Uterus (tissue), 4 donors: ENCODE results near the gene MST1. TPM values are rescaled to one million over a fixed set of nuclear protein-coding genes. Genes with fewer than 3 reads are reported as not detected.

Experiments
- DNase-seq, 2 donors: peaks; one replicate each; pipeline ENCODE4 v3.0.0-alpha.2; 2019 to 2020
- H3K27ac ChIP-seq, 2 donors: fragments of 200-600 bp; sonication (generic); 1 replicate in 1 of 2; 2 replicates in 1 of 2; pipeline ENCODE4 v1.5.1; 2016 to 2018
- H3K27me3 ChIP-seq, 2 donors: fragments of 200-600 bp; sonication (generic); one replicate each; pipeline ENCODE4 v1.5.1; 2018 to 2019; ENCODE audit warnings: control low read depth in 1 of 2
- H3K36me3 ChIP-seq, 2 donors: fragments of 200-600 bp; sonication (generic); one replicate each; pipeline ENCODE4 v1.5.1; 2019; ENCODE audit warnings: control low read depth in 1 of 2
- H3K4me1 ChIP-seq, 2 donors: fragments of 200-600 bp; sonication (generic); one replicate each; pipeline ENCODE4 v1.5.1; 2018 to 2019; ENCODE audit warnings: control low read depth in 1 of 2
- H3K4me3 ChIP-seq, 2 donors: fragments of 200-600 bp; sonication (generic); 1 replicate in 1 of 2; 2 replicates in 1 of 2; pipeline ENCODE4 v1.5.1; 2018 to 2019; ENCODE audit warnings: mild to moderate bottlenecking in 1 of 2
- H3K9me3 ChIP-seq, 2 donors: fragments of 200-600 bp; sonication (generic); one replicate each; pipeline ENCODE4 v1.5.1; 2019; ENCODE audit warnings: control low read depth in 1 of 2
- CTCF ChIP-seq, 4 experiments: fragments of 200-600 bp in 2 of 4; fragments of 450-650 bp in 2 of 4; sonication (generic) in 2 of 4; IDR thresholded peaks; one replicate each; pipeline ENCODE4 v1.5.1; 2016 to 2019; ENCODE audit warnings: antibody characterized with exemption in 4 of 4, mild to moderate bottlenecking in 2 of 4, moderate library complexity in 1 of 4
- POLR2A ChIP-seq, 2 donors: fragments of 450-650 bp; IDR thresholded peaks; one replicate each; pipeline ENCODE4 v1.6.1; 2016; ENCODE audit warnings: antibody characterized with exemption in 2 of 2, mild to moderate bottlenecking in 1 of 2, moderate library complexity in 1 of 2
- intact Hi-C: fragments of 100-400 bp; cut with DNase I; formaldehyde crosslinking; loops from one replicate; pipeline ENCODE4 v1.15.1; 2023; ENCODE audit warnings: low total_unique reads
- total RNA-seq, 4 donors: library from RNA; depleted of rRNA in 3 of 4; stranded (reverse); fragments of >200 nt in 3 of 4; gene quantifications; one replicate each; pipeline versions ENCODE4 v1.1.0 to v1.2.4, GENCODE V29; 2014 to 2023
- donor health status: DM: yes; HTN: yes; CAD: no.

The MST1 gene
- total RNA-seq, 4 donors from 2014 or later, result 5.1 to 11.5 (median 10.4) TPM; not detected in 1

DNA sequence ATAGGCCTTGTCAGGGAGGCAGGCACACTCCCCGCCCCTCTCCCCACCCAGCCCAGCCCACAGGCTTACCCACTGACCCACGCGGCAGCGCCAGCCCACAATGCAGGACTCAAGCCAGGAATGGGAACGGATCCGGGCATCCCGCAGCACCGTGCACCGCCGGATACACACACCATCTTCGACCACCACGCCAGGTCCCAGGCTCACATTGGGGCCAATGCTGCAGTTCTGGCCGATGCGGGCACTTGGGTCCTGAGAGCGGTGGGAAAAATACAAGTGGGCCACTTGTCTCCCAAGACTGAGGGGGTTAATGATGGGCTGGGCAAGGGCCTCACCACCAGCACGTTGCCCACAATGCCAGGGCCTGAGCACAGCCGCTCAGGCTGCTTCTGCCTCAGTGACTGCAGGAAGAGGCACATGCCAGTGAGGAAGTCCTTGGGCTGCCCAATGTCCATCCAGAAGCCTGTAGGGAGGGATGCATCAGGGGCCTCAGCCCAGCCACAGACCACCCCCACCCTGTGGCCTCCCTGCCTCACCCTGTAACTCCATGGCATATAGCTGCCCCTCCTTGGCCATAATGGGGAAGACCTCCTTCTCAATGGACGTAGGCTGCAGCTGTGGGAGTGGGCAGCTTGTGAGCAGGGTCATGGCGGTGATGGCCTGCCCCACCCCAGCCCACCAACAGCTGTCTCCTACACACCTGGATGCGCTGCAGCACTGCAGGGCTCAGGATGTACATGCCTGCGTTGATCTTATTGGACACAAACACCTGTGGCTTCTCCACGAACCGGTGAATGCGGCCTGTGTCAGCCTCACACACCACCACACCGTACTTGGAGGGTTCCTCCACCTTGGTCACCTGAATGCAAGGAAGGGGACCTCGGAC lies 32.9 kb upstream of the MST1 start:
- Histone ChIP-seq H3K27me3 (no peaks in the 10 kb centered on the region), H3K4me3 (no peak overlapping the region), H3K36me3 (no peaks in the 10 kb centered on the region), H3K27ac (peak overlapping the region in 1 of 2 donors; percentile 10), H3K9me3 (no peaks in the 10 kb centered on the region), H3K4me1 (peaks cover 0 to 16% of the 10 kb centered on the region in 2 donors)
- peak; percentile 20 to 22 for DNase-seq
- TF ChIP-seq CTCF (IDR thresholded peaks at IDR 0.05) (no peak), POLR2A (IDR thresholded peaks at IDR 0.05) (no peak)
- intact Hi-C loops, result no loop called here

GRCh38 chr3:49721596-49721895 lies 32.3 kb upstream of the MST1 start:
- DNase-seq, result no peak
- no peak overlapping the region for H3K27ac ChIP-seq
- no peaks in the 10 kb centered on the region for H3K9me3 ChIP-seq
- no peaks in the 10 kb centered on the region for H3K36me3 ChIP-seq
- intact Hi-C loops, result no loop called here
- TF ChIP-seq POLR2A (IDR thresholded peaks at IDR 0.05) (no peak), CTCF (IDR thresholded peaks at IDR 0.05) (no peak)
- H3K27me3 ChIP-seq, result no peaks in the 10 kb centered on the region
- peaks cover 0 to 16% of the 10 kb centered on the region in 2 donors for H3K4me1 ChIP-seq
- H3K4me3 ChIP-seq, result no peak overlapping the region

DNA sequence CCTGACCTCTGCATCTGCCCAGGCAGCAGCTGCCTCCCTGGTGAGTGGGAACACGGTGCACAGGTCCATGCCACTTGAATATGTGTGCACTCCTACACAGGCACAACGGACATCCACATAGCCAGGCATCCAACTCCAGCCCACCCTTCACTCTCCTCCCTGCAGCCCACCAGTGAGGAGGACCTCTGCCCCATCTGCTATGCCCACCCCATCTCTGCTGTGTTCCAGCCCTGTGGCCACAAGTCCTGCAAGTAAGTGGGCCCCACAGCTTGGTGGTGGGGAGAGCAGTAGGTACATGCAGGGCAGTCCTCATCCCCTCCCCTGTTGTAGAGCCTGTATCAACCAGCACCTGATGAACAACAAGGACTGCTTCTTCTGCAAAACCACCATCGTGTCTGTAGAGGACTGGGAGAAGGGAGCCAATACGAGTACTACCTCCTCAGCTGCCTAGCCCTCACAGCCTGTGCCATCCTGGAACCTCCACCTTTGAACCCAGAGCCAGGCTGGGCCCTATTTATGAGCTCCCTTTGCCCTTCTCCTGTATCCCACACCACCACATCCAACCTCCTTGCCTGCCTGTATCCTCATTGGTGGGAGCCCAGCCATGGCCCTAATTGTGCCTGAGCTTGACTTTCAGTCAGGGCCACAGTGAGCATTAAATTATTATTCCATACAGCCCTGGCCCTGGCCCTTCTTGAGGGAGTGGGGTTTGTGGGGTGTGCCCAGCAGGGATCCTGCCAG lies 31.8 kb upstream of the MST1 start:
- intact Hi-C loops, result no loop called here
- Histone ChIP-seq H3K4me3 (no peak overlapping the region), H3K27ac (no peak overlapping the region), H3K27me3 (no peaks in the 10 kb centered on the region), H3K4me1 (peaks cover 0 to 16% of the 10 kb centered on the region in 2 donors), H3K9me3 (no peaks in the 10 kb centered on the region), H3K36me3 (no peaks in the 10 kb centered on the region)
- no peak for TF ChIP-seq CTCF (IDR thresholded peaks at IDR 0.05)
- TF ChIP-seq POLR2A (IDR thresholded peaks at IDR 0.05), result no peak
- peak in 1 of 2 donors; percentile 17 for DNase-seq

GRCh38 chr3:49719214-49719884 lies 30.1 kb upstream of the MST1 start, which contains the start of gene AMIGO3:
Gene AMIGO3 (minus strand): TSS chr3:49719684. CDS start chr3:49719465, 219 bp downstream.
- Histone ChIP-seq H3K27me3 (no peaks in the 10 kb centered on the region), H3K4me1 (peaks cover 0 to 15% of the 10 kb centered on the region in 2 donors)

More at GRCh38 chr3:49719214-49719884, 30.1 kb upstream of the MST1 start, which contains the start of gene AMIGO3:
- H3K27ac ChIP-seq, result peak within 1 kb of the TSS; percentile 25 to 40
- peak within 1 kb of the TSS; percentile 45 to 46 for H3K4me3 ChIP-seq
- TF ChIP-seq CTCF (IDR thresholded peaks at IDR 0.05) (peak; percentile 19 to 77 (median 60)), POLR2A (IDR thresholded peaks at IDR 0.05) (peak; percentile 72 to 79)
- peak; percentile 95 for DNase-seq
- no peaks in the 10 kb centered on the region for H3K36me3 ChIP-seq
- no peaks in the 10 kb centered on the region for H3K9me3 ChIP-seq
- intact Hi-C loops, result no loop called here
